HG03060 (cell line): ENCODE measurements around the gene ITGAV.

Experiments
- ATAC-seq: cut with Tn5 transposase; IDR thresholded peaks from one replicate; pipeline ENCODE4 v1.9.1; 2021; ENCODE audit warnings: low read depth, moderate number of reproducible peaks; ENCODE audit not compliant: unreplicated experiment

Gene ITGAV

GRCh38 chr2:186572705-186573104 is 17.2 kb upstream of the ITGAV start:
- no peak for ATAC-seq

- no peak for ATAC-seq
Observed at GRCh38 chr2:186573531-186573930, 16.3 kb upstream of the ITGAV start.

- peak; percentile 68 for ATAC-seq
Observed at GRCh38 chr2:186575302-186575701, 14.6 kb upstream of the ITGAV start.

GRCh38 chr2:186575856-186576255 is 14.0 kb upstream of the ITGAV start:
- no peak for ATAC-seq

GRCh38 chr2:186576614-186577013 is 13.2 kb upstream of the ITGAV start:
- no peak for ATAC-seq

GRCh38 chr2:186582698-186583097 is 7.2 kb upstream of the ITGAV start:
- no peak for ATAC-seq

- ATAC-seq, result no peak
Observed at GRCh38 chr2:186584053-186584452, 5.8 kb upstream of the ITGAV start.

GRCh38 chr2:186588421-186588820 is 1.4 kb upstream of the ITGAV start:
- no peak for ATAC-seq

- no peak for ATAC-seq
Observed at GRCh38 chr2:186588940-186589611, 780 bp upstream of the ITGAV start.

GRCh38 chr2:186590350-186590758 is 498 bp downstream of the ITGAV start:
- no peak for ATAC-seq

GRCh38 chr2:186590759-186591505 is 1.1 kb downstream of the ITGAV start:
- ATAC-seq, result no peak

GRCh38 chr2:186591506-186591890 is 1.6 kb downstream of the ITGAV start:
- ATAC-seq, result no peak

GRCh38 chr2:186592137-186592875 is 2.5 kb downstream of the ITGAV start:
- no peak for ATAC-seq

GRCh38 chr2:186593523-186593922 is 3.7 kb downstream of the ITGAV start:
- ATAC-seq, result no peak

- ATAC-seq, result no peak
Observed at GRCh38 chr2:186594001-186594722, 4.3 kb downstream of the ITGAV start.

GRCh38 chr2:186595219-186595618 is 5.4 kb downstream of the ITGAV start:
- ATAC-seq, result no peak

- ATAC-seq, result no peak
Observed at GRCh38 chr2:186599186-186599778, 9.4 kb downstream of the ITGAV start.

- no peak for ATAC-seq
Observed at GRCh38 chr2:186603286-186603685, 13.4 kb downstream of the ITGAV start.

GRCh38 chr2:186605041-186605440 is 15.2 kb downstream of the ITGAV start:
- no peak for ATAC-seq

- ATAC-seq, result no peak
Observed at GRCh38 chr2:186607660-186608324, 17.9 kb downstream of the ITGAV start.
